Large intestine (tissue), 12 donors: ENCODE data around the gene GPR156. TPM values are rescaled to one million over a fixed set of nuclear protein-coding genes. Genes with fewer than 3 reads are reported as not detected.
"Not testable (repeated sequence)": the region's sequence is repeated elsewhere in the genome, so short reads cannot be mapped to it uniquely, and the experiment has no call there.

Experiments used
- DNase-seq, 2 donors: peaks; one replicate each; pipeline versions ENCODE4 v3.0.0 to v3.0.0-alpha.2; 2013
- H3K27ac ChIP-seq: one replicate; pipeline ENCODE4 v1.5.1; 2013; ENCODE audit warnings: low read length
- H3K27me3 ChIP-seq: 2 replicates; pipeline ENCODE4 v1.6.1; 2013; ENCODE audit warnings: low read length; ENCODE audit not compliant: control insufficient read depth, insufficient read depth
- H3K36me3 ChIP-seq: 2 replicates; pipeline ENCODE4 v1.6.1; 2013; ENCODE audit warnings: low read length; ENCODE audit not compliant: control insufficient read depth, insufficient read depth
- H3K4me1 ChIP-seq: one replicate; pipeline ENCODE4 v1.6.1; 2013; ENCODE audit warnings: low read length; ENCODE audit not compliant: control insufficient read depth, insufficient read depth
- H3K4me3 ChIP-seq: one replicate; pipeline ENCODE4 v1.5.1; 2013; ENCODE audit warnings: low read length
- H3K9me3 ChIP-seq: one replicate; pipeline ENCODE4 v1.6.1; 2013; ENCODE audit warnings: mild to moderate bottlenecking, low read depth, low read length, moderate library complexity; ENCODE audit not compliant: control insufficient read depth
- WGBS: methylation state at CpG from one replicate; pipeline ENCODE4 v1.1.5; 2013; ENCODE audit warnings: low lambda C conversion rate; ENCODE audit not compliant: insufficient coverage; 5-methylcytosine and 5-hydroxymethylcytosine counted together
- long read RNA-seq, 11 donors: transcript quantifications; one replicate each; lab custom pipeline, GENCODE V29; 2026
- polyA plus RNA-seq: library from polyadenylated mRNA; unstranded; fragments of 120-200 nt; gene quantifications from one replicate; pipeline ENCODE4 v1.2.1, GENCODE V29; 2013

GPR156 gene
- polyA plus RNA-seq, result 0.33 TPM
- long read RNA-seq, donor 1, result 0 reads
- long read RNA-seq, donor 2, result 0 reads
- long read RNA-seq, donor 3, result 0 reads
- long read RNA-seq, donor 4, result 0 reads
- long read RNA-seq, donor 5, result 0 reads
- long read RNA-seq, donor 6, result 0 reads
- long read RNA-seq, donor 7, result 0 reads
- long read RNA-seq, donor 8, result 0 reads
- long read RNA-seq, donor 9, result 0 reads
- long read RNA-seq, donor 10, result 0 reads
- long read RNA-seq, donor 11, result 0 reads

DNA sequence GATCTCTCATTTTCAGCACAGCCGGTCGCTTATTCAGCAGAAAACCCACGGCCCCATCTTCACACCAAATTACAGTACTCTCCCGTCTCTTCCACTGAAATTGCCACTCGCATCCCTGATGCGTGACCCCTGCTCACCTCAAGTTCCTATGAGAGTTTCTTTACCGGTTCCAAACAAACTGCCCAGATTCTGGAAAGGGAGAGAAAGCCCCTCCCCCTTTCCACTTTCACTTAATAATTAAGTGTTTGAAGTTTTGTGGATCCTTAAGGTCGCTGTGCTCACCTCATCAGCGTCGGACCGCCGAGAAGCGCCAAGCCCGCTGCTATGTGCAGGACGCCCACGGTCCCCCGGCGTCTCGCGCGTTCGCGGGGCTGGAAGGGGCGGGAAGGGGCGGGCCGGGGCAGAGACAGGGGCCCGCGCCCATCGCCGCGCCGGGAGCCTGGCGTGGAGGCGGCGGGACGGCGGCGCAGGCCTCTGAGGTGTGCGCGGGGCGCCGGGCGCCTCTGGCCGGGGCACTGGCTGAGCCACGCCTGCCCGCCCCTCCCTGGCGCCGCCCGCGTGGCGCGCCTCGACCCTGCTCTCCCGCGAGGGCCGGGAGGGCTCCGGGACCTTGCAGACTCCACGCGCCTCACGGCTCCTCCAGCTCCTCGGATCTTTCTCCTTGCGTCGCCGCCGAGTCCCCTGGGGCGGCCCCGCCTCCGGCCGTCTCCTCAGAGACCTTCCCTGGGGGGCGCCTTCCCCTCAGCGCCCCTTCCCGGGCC lies at the start of gene GPR156:
Gene GPR156 (minus strand): TSS at position 476 of the 761 bp plus-strand sequence. CDS start 41,124 bp downstream, outside the sequence.
- peaks cover 7% of the 10 kb centered on the region for H3K9me3 ChIP-seq
- H3K4me1 ChIP-seq, result peaks cover 3% of the 10 kb centered on the region
- 22% methylated on average over 3 of the region's 72 CpGs for WGBS
- no peak within 1 kb of the TSS for H3K27ac ChIP-seq
- no peaks in the 10 kb centered on the region for H3K36me3 ChIP-seq
- peak within 1 kb of the TSS; percentile 30 for H3K4me3 ChIP-seq
- H3K27me3 ChIP-seq, result peaks cover 56% of the 10 kb centered on the region
- peak in 1 of 2 donors; percentile 16 for DNase-seq

DNA sequence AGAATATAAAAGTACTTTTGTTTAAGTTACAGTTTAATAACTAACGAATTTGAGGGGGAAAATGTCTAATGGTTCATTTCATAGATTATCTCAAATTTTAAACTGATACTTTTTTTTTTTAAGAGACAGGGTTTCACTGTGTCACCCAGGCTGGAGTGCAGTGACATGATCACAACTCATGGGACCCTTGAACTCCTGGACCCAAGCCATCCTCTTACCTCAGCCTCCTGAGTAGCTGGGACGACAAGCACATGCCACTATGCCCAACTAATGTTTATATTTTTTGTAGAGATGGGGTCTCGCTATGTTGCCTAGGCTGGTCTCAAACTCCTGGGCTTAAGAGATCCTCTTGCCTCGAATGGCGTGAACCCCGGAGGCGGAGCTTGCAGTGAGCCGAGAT lies 47.6 kb upstream of the GPR156 start:
- H3K9me3 ChIP-seq, result no peaks in the 10 kb centered on the region
- peaks cover 31% of the 10 kb centered on the region for H3K36me3 ChIP-seq
- H3K4me3 ChIP-seq, result no peak overlapping the region
- no peak overlapping the region for H3K27ac ChIP-seq
- no peak for DNase-seq
- H3K27me3 ChIP-seq, result no peaks in the 10 kb centered on the region
- no peaks in the 10 kb centered on the region for H3K4me1 ChIP-seq
- 100% methylated on average over 1 of the region's 8 CpGs for WGBS

- WGBS, result no CpG with 5 or more reads among the region's 2 CpGs
- no peak overlapping the region for H3K4me3 ChIP-seq
- no peak for DNase-seq
- no peaks in the 10 kb centered on the region for H3K4me1 ChIP-seq
- H3K36me3 ChIP-seq, result peaks cover 31% of the 10 kb centered on the region
- no peak overlapping the region for H3K27ac ChIP-seq
- no peaks in the 10 kb centered on the region for H3K27me3 ChIP-seq
- no peaks in the 10 kb centered on the region for H3K9me3 ChIP-seq
Observed at GRCh38 chr3:120331076-120331475, 46.1 kb upstream of the GPR156 start.

GRCh38 chr3:120326784-120327183 lies 41.8 kb upstream of the GPR156 start:
- WGBS, result no CpG with 5 or more reads among the region's 2 CpGs
- H3K9me3 ChIP-seq, result no peaks in the 10 kb centered on the region
- no peaks in the 10 kb centered on the region for H3K27me3 ChIP-seq
- H3K4me3 ChIP-seq, result no peak overlapping the region
- DNase-seq, result no peak
- no peak overlapping the region for H3K27ac ChIP-seq
- H3K36me3 ChIP-seq, result peaks cover 21% of the 10 kb centered on the region
- H3K4me1 ChIP-seq, result no peaks in the 10 kb centered on the region

GRCh38 chr3:120324190-120324589 lies 39.2 kb upstream of the GPR156 start:
- DNase-seq, result no peak
- Histone ChIP-seq H3K36me3 (peaks cover 10% of the 10 kb centered on the region), H3K4me1 (no peaks in the 10 kb centered on the region), H3K4me3 (no peak overlapping the region), H3K27me3 (no peaks in the 10 kb centered on the region), H3K27ac (no peak overlapping the region), H3K9me3 (no peaks in the 10 kb centered on the region)
- no CpG with 5 or more reads among the region's 1 CpG for WGBS

GRCh38 chr3:120323761-120324160 lies 38.7 kb upstream of the GPR156 start:
- no CpG with 5 or more reads among the region's 4 CpGs for WGBS
- DNase-seq, H3K36me3 ChIP-seq, H3K27ac ChIP-seq, H3K4me1 ChIP-seq, H3K27me3 ChIP-seq, H3K9me3 ChIP-seq, H3K4me3 ChIP-seq: not testable (repeated sequence)

- H3K9me3 ChIP-seq, result peaks cover 14% of the 10 kb centered on the region
- H3K4me3 ChIP-seq, result no peak overlapping the region
- DNase-seq, result no peak
- no peak overlapping the region for H3K27ac ChIP-seq
- peaks cover 2% of the 10 kb centered on the region for H3K27me3 ChIP-seq
- no CpG with 5 or more reads among the region's 24 CpGs for WGBS
- H3K4me1 ChIP-seq, result no peaks in the 10 kb centered on the region
- H3K36me3 ChIP-seq, result no peaks in the 10 kb centered on the region
Observed at GRCh38 chr3:120311863-120312794, 27.1 kb upstream of the GPR156 start.

GRCh38 chr3:120306519-120307455 lies 21.8 kb upstream of the GPR156 start:
- Histone ChIP-seq H3K27me3 (peaks cover 7% of the 10 kb centered on the region), H3K4me1 (no peaks in the 10 kb centered on the region), H3K36me3 (no peaks in the 10 kb centered on the region), H3K27ac (no peak overlapping the region), H3K9me3 (peaks cover 9% of the 10 kb centered on the region), H3K4me3 (no peak overlapping the region)
- no peak for DNase-seq
- no CpG with 5 or more reads among the region's 72 CpGs for WGBS

- no CpG with 5 or more reads among the region's 4 CpGs for WGBS
- Histone ChIP-seq H3K4me3 (no peak overlapping the region), H3K4me1 (no peaks in the 10 kb centered on the region), H3K9me3 (peaks cover 7% of the 10 kb centered on the region), H3K36me3 (no peaks in the 10 kb centered on the region), H3K27ac (no peak overlapping the region), H3K27me3 (peaks cover 7% of the 10 kb centered on the region)
- no peak for DNase-seq
Observed at GRCh38 chr3:120304616-120305015, 19.6 kb upstream of the GPR156 start.
